Transverse colon (tissue), 4 donors: ENCODE measurements around the gene RAVER1.

ENCODE experiments used
- EP300 ChIP-seq: sonication (generic); formaldehyde crosslinking; IDR thresholded peaks from one replicate; pipeline ENCODE4 v1.6.1; 2017; ENCODE audit warnings: antibody characterized with exemption, low read depth
- POLR2A ChIP-seq: fragments of 450-650 bp; IDR thresholded peaks from one replicate; pipeline ENCODE4 v1.6.1; 2016; ENCODE audit warnings: antibody characterized with exemption, mild to moderate bottlenecking, moderate library complexity
- POLR2AphosphoS5 ChIP-seq, 3 donors: sonication (generic); formaldehyde crosslinking; IDR thresholded peaks; one replicate each; pipeline ENCODE4 v1.6.1; 2016; ENCODE audit warnings: antibody characterized with exemption in 3 of 3
- TF ChIP-seq, protein P1 (sequence below), 5 experiments: fragments of 200-600 bp in 3 of 5; fragments of 450-650 bp in 2 of 5; sonication (generic) in 3 of 5; IDR thresholded peaks; 1 replicate in 2 of 5; 2 replicates in 3 of 5; pipeline ENCODE4 v1.5.1; 2016 to 2017; ENCODE audit warnings: antibody characterized with exemption in 5 of 5, inconsistent platforms in 3 of 5, mild to moderate bottlenecking in 2 of 5, moderate library complexity in 1 of 5

DNA sequence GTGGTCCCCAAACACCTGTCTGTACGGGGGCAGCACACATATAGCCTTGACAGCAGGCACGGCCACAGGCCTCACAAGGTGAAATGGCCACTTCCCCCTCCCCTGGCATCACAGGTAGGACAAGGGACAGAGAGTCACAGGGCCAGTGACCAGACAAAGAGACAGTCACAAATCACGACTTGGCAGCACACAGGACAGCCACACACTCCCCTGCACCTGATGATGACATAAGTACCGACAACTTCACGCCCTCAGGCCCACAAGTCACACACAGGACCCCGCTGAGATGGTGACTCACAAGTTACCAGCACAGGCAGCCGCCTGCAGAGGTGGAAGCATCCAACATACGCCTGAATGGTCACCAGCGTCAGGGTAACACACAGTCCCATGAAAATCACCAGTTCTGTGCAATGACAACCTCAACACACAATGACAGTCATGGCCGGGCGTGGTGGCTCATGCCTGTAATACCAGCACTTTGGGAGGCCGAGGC, 30.5 kb upstream of the RAVER1 start:
- TF ChIP-seq POLR2A (no peak), POLR2AphosphoS5 (IDR thresholded peaks at IDR 0.05) (no peak), EP300 (no peak)
- TF ChIP-seq, protein P1, sequence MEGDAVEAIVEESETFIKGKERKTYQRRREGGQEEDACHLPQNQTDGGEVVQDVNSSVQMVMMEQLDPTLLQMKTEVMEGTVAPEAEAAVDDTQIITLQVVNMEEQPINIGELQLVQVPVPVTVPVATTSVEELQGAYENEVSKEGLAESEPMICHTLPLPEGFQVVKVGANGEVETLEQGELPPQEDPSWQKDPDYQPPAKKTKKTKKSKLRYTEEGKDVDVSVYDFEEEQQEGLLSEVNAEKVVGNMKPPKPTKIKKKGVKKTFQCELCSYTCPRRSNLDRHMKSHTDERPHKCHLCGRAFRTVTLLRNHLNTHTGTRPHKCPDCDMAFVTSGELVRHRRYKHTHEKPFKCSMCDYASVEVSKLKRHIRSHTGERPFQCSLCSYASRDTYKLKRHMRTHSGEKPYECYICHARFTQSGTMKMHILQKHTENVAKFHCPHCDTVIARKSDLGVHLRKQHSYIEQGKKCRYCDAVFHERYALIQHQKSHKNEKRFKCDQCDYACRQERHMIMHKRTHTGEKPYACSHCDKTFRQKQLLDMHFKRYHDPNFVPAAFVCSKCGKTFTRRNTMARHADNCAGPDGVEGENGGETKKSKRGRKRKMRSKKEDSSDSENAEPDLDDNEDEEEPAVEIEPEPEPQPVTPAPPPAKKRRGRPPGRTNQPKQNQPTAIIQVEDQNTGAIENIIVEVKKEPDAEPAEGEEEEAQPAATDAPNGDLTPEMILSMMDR (IDR thresholded peaks at IDR 0.05) = no peak
